ENCODE measurements around the gene MYO5B. TPM values are rescaled to one million over a fixed set of nuclear protein-coding genes. Genes with fewer than 3 reads are reported as not detected.
"Not testable (repeated sequence)": the region's sequence is repeated elsewhere in the genome, so short reads cannot be mapped to it uniquely, and the experiment has no call there.

MYO5B gene
- total and polyA plus RNA-seq, 4 donors: 5.4 to 23.4 (median 11.4) TPM

GRCh38 chr18:49890041-49890440 lies 304.9 kb downstream of the MYO5B start:
- peaks cover 0 to 2% (median 2%) of the 10 kb centered on the region in 4 donors for H3K4me1 ChIP-seq (ENCODE audit: control insufficient read depth in 4 of 4, insufficient read depth in 4 of 4, low read length in 3 of 4)
- peaks cover 0 to 9% (median 5%) of the 10 kb centered on the region in 4 donors for H3K36me3 ChIP-seq (ENCODE audit: control insufficient read depth in 4 of 4, insufficient read depth in 3 of 4, low read depth in 1 of 4, low read length in 3 of 4)
- DNase-seq (ENCODE audit: low spot score): no peak
- no peaks in the 10 kb centered on the region for H3K9me3 ChIP-seq (ENCODE audit: control insufficient read depth in 4 of 4, low read length in 3 of 4)
- H3K9ac ChIP-seq (ENCODE audit: low read depth in 1 of 2, low read length in 2 of 2): no peak overlapping the region
- no peak overlapping the region for H3K4me3 ChIP-seq (ENCODE audit: low read depth in 1 of 3, low read length in 3 of 3)
- TF ChIP-seq NR2F2 (IDR thresholded peaks at IDR 0.05) (no peak), EGR1 (IDR thresholded peaks at IDR 0.05; ENCODE audit: low read depth in 2 of 2) (no peak), RAD21 (IDR thresholded peaks at IDR 0.05) (no peak), HNF4G (IDR thresholded peaks at IDR 0.05) (no peak), FOXA1 (IDR thresholded peaks at IDR 0.05) (no peak), YY1 (IDR thresholded peaks at IDR 0.05) (no peak), TAF1 (conservative IDR thresholded peaks at IDR 0.05) (no peak), SP1 (IDR thresholded peaks at IDR 0.05) (no peak), RXRA (IDR thresholded peaks at IDR 0.05) (no peak), MAX (IDR thresholded peaks at IDR 0.05) (no peak)
- TF ChIP-seq, protein P1, sequence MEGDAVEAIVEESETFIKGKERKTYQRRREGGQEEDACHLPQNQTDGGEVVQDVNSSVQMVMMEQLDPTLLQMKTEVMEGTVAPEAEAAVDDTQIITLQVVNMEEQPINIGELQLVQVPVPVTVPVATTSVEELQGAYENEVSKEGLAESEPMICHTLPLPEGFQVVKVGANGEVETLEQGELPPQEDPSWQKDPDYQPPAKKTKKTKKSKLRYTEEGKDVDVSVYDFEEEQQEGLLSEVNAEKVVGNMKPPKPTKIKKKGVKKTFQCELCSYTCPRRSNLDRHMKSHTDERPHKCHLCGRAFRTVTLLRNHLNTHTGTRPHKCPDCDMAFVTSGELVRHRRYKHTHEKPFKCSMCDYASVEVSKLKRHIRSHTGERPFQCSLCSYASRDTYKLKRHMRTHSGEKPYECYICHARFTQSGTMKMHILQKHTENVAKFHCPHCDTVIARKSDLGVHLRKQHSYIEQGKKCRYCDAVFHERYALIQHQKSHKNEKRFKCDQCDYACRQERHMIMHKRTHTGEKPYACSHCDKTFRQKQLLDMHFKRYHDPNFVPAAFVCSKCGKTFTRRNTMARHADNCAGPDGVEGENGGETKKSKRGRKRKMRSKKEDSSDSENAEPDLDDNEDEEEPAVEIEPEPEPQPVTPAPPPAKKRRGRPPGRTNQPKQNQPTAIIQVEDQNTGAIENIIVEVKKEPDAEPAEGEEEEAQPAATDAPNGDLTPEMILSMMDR (IDR thresholded peaks at IDR 0.05; ENCODE audit: low read depth, low read length, missing input control): no peak
- TF ChIP-seq, protein P2, sequence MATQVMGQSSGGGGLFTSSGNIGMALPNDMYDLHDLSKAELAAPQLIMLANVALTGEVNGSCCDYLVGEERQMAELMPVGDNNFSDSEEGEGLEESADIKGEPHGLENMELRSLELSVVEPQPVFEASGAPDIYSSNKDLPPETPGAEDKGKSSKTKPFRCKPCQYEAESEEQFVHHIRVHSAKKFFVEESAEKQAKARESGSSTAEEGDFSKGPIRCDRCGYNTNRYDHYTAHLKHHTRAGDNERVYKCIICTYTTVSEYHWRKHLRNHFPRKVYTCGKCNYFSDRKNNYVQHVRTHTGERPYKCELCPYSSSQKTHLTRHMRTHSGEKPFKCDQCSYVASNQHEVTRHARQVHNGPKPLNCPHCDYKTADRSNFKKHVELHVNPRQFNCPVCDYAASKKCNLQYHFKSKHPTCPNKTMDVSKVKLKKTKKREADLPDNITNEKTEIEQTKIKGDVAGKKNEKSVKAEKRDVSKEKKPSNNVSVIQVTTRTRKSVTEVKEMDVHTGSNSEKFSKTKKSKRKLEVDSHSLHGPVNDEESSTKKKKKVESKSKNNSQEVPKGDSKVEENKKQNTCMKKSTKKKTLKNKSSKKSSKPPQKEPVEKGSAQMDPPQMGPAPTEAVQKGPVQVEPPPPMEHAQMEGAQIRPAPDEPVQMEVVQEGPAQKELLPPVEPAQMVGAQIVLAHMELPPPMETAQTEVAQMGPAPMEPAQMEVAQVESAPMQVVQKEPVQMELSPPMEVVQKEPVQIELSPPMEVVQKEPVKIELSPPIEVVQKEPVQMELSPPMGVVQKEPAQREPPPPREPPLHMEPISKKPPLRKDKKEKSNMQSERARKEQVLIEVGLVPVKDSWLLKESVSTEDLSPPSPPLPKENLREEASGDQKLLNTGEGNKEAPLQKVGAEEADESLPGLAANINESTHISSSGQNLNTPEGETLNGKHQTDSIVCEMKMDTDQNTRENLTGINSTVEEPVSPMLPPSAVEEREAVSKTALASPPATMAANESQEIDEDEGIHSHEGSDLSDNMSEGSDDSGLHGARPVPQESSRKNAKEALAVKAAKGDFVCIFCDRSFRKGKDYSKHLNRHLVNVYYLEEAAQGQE (IDR thresholded peaks at IDR 0.05): no peak
- no peak overlapping the region for H3K27ac ChIP-seq (ENCODE audit: low read depth in 1 of 2, low read length in 2 of 2)
- no peaks in the 10 kb centered on the region for H3K27me3 ChIP-seq (ENCODE audit: control insufficient read depth in 4 of 4, insufficient read depth in 4 of 4, low read length in 3 of 4)

DNA sequence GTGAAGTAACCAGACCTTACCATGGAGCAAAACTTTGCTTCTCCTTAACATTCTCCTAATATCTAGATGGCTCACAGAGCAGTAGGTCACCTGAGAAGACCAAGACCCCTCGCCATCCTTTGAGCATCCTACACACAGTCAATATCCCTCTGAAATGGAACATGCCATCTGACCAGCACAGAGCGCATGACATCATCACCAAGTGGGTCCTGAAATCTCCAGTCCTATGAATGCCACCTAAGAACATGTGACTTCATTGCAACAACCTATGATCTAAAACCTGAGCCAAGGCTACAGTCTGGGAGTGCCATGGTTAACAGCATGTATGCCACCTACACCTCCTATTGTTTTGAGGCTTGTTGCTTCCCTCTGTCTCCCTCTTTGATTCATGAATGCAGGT lies 305.4 kb downstream of the MYO5B start:
- not testable (repeated sequence) for H3K9me3 ChIP-seq (ENCODE audit: control insufficient read depth in 4 of 4, low read length in 3 of 4); DNase-seq (ENCODE audit: low spot score); H3K4me1 ChIP-seq (ENCODE audit: control insufficient read depth in 4 of 4, insufficient read depth in 4 of 4, low read length in 3 of 4); H3K4me3 ChIP-seq (ENCODE audit: low read depth in 1 of 3, low read length in 3 of 3); H3K27ac ChIP-seq (ENCODE audit: low read depth in 1 of 2, low read length in 2 of 2); H3K27me3 ChIP-seq (ENCODE audit: control insufficient read depth in 4 of 4, insufficient read depth in 4 of 4, low read length in 3 of 4); H3K9ac ChIP-seq (ENCODE audit: low read depth in 1 of 2, low read length in 2 of 2); H3K36me3 ChIP-seq (ENCODE audit: control insufficient read depth in 4 of 4, insufficient read depth in 3 of 4, low read depth in 1 of 4, low read length in 3 of 4)
- WGBS: 76% methylated on average over 2 of the region's 2 CpGs

- H3K4me3 ChIP-seq (ENCODE audit: low read depth in 1 of 3, low read length in 3 of 3): no peak overlapping the region
- H3K36me3 ChIP-seq (ENCODE audit: control insufficient read depth in 4 of 4, insufficient read depth in 3 of 4, low read depth in 1 of 4, low read length in 3 of 4): peaks cover 0 to 2% (median 0%) of the 10 kb centered on the region in 4 donors
- H3K27me3 ChIP-seq (ENCODE audit: control insufficient read depth in 4 of 4, insufficient read depth in 4 of 4, low read length in 3 of 4): no peaks in the 10 kb centered on the region
- H3K9ac ChIP-seq (ENCODE audit: low read depth in 1 of 2, low read length in 2 of 2): no peak overlapping the region
- H3K27ac ChIP-seq (ENCODE audit: low read depth in 1 of 2, low read length in 2 of 2): no peak overlapping the region
- peaks cover 0 to 4% (median 3%) of the 10 kb centered on the region in 4 donors for H3K4me1 ChIP-seq (ENCODE audit: control insufficient read depth in 4 of 4, insufficient read depth in 4 of 4, low read length in 3 of 4)
- DNase-seq (ENCODE audit: low spot score): no peak
- no peaks in the 10 kb centered on the region for H3K9me3 ChIP-seq (ENCODE audit: control insufficient read depth in 4 of 4, low read length in 3 of 4)
- 73% methylated on average over 10 of the region's 10 CpGs for WGBS
- TF ChIP-seq, protein P3, sequence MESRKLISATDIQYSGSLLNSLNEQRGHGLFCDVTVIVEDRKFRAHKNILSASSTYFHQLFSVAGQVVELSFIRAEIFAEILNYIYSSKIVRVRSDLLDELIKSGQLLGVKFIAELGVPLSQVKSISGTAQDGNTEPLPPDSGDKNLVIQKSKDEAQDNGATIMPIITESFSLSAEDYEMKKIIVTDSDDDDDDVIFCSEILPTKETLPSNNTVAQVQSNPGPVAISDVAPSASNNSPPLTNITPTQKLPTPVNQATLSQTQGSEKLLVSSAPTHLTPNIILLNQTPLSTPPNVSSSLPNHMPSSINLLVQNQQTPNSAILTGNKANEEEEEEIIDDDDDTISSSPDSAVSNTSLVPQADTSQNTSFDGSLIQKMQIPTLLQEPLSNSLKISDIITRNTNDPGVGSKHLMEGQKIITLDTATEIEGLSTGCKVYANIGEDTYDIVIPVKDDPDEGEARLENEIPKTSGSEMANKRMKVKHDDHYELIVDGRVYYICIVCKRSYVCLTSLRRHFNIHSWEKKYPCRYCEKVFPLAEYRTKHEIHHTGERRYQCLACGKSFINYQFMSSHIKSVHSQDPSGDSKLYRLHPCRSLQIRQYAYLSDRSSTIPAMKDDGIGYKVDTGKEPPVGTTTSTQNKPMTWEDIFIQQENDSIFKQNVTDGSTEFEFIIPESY (IDR thresholded peaks at IDR 0.05): no peak
- TF ChIP-seq TAF1 (conservative IDR thresholded peaks at IDR 0.05) (no peak), GABPA (IDR thresholded peaks at IDR 0.05 in 1 of 2, conservative IDR thresholded peaks at IDR 0.05 in 1 of 2) (no peak), EGR1 (IDR thresholded peaks at IDR 0.05; ENCODE audit: low read depth in 2 of 2) (no peak), RXRA (IDR thresholded peaks at IDR 0.05) (no peak), RAD21 (IDR thresholded peaks at IDR 0.05) (no peak), HNF4A (conservative IDR thresholded peaks at IDR 0.05) (no peak), SP1 (IDR thresholded peaks at IDR 0.05) (no peak), MAX (IDR thresholded peaks at IDR 0.05) (no peak)
- TF ChIP-seq, protein P1 (IDR thresholded peaks at IDR 0.05; ENCODE audit: low read depth, low read length, missing input control): no peak
Measured at GRCh38 chr18:49886891-49887764, 307.8 kb downstream of the MYO5B start.

All from liver (tissue), 9 donors.